ENCODE results near the gene DMTF1. TPM values are rescaled to one million over a fixed set of nuclear protein-coding genes. Genes with fewer than 3 reads are reported as not detected.

DMTF1 gene
- total and polyA plus RNA-seq, 2 donors (not counting 1 experiment from before 2014, with no cell fraction given) = 139 to 235 TPM

Small RNA genes within 50 kb of the gene (small RNA-seq; reads per million reads assigned to genes)
- not detected for gene RF00019 (ENCODE audit: insufficient read length, low read depth, low replicate concordance)
- not detected for gene RF02271 (ENCODE audit: insufficient read length, low read depth, low replicate concordance)

Other genes with a start within 250 kb of the DMTF1 start
- gene ELAPOR2, start 92.8 kb upstream of the DMTF1 start, total RNA-seq = 8.3 and 11.1 TPM in 2 replicates
- 7.0 and 11.3 TPM in 2 replicates for gene ELAPOR2, start 92.8 kb upstream of the DMTF1 start, polyA plus RNA-seq
- gene TMEM243, start 67.3 kb downstream of the DMTF1 start, total RNA-seq = 164 and 171 TPM in 2 replicates
- 161 and 203 TPM in 2 replicates for gene TMEM243, start 67.3 kb downstream of the DMTF1 start, polyA plus RNA-seq
- 12.4 and 13.3 TPM in 2 replicates for gene CROT, start 193.2 kb downstream of the DMTF1 start, total RNA-seq
- 2.7 and 3.8 TPM in 2 replicates for gene CROT, start 193.2 kb downstream of the DMTF1 start, polyA plus RNA-seq